NOMO-1 treated with DMSO at 0.1 percent for 48 hours (cell line): ENCODE measurements around the gene TAS2R41.
A peak's percentile ranks its signal among the peaks of the same experiment; 100 is the strongest.

Source experiments
- DNase-seq: peaks from one replicate; lab custom pipeline; 2025; ENCODE audit not compliant: unreplicated experiment; lab: John Stamatoyannopoulos, UW

TAS2R41 gene

GRCh38 chr7:143477501-143478150 lies at the start of gene TAS2R41:
Gene TAS2R41 (plus strand): TSS chr7:143477873. CDS start chr7:143477873, 0 bp downstream.
- DNase-seq: no peak

- DNase-seq: peak; percentile 25
Observed at GRCh38 chr7:143429770-143430698, 47.6 kb upstream of the TAS2R41 start.

- DNase-seq: no peak
Observed at GRCh38 chr7:143431109-143431508, 46.6 kb upstream of the TAS2R41 start.

- no peak for DNase-seq
Observed at GRCh38 chr7:143433759-143434158, 43.9 kb upstream of the TAS2R41 start.

- no peak for DNase-seq
Observed at GRCh38 chr7:143434660-143435059, 43.0 kb upstream of the TAS2R41 start.

GRCh38 chr7:143435266-143435665 lies 42.4 kb upstream of the TAS2R41 start:
- DNase-seq: no peak

GRCh38 chr7:143436325-143436946 lies 41.2 kb upstream of the TAS2R41 start:
- no peak for DNase-seq

GRCh38 chr7:143437578-143437977 lies 40.1 kb upstream of the TAS2R41 start:
- no peak for DNase-seq

- DNase-seq: no peak
Observed at GRCh38 chr7:143439866-143440265, 37.8 kb upstream of the TAS2R41 start.

- DNase-seq: no peak
Observed at GRCh38 chr7:143443153-143443552, 34.5 kb upstream of the TAS2R41 start, which contains the start of gene TAS2R60. Gene TAS2R60 (plus strand): TSS chr7:143443453. CDS start chr7:143443453, 0 bp downstream.

GRCh38 chr7:143444063-143444782 lies 33.5 kb upstream of the TAS2R41 start:
- DNase-seq: no peak

GRCh38 chr7:143444785-143445184 lies 32.9 kb upstream of the TAS2R41 start:
- DNase-seq: no peak

GRCh38 chr7:143447466-143447865 lies 30.2 kb upstream of the TAS2R41 start:
- no peak for DNase-seq

GRCh38 chr7:143448429-143448828 lies 29.2 kb upstream of the TAS2R41 start:
- DNase-seq: no peak

- no peak for DNase-seq
Observed at GRCh38 chr7:143449793-143450192, 27.9 kb upstream of the TAS2R41 start.

- no peak for DNase-seq
Observed at GRCh38 chr7:143451122-143451521, 26.6 kb upstream of the TAS2R41 start.

- DNase-seq: no peak
Observed at GRCh38 chr7:143451746-143452145, 25.9 kb upstream of the TAS2R41 start.

- no peak for DNase-seq
Observed at GRCh38 chr7:143452495-143452894, 25.2 kb upstream of the TAS2R41 start.

- no peak for DNase-seq
Observed at GRCh38 chr7:143454091-143454680, 23.5 kb upstream of the TAS2R41 start.

- DNase-seq: no peak
Observed at GRCh38 chr7:143455491-143455890, 22.2 kb upstream of the TAS2R41 start.

- DNase-seq: no peak
Observed at GRCh38 chr7:143455942-143456341, 21.7 kb upstream of the TAS2R41 start.
